Osteoblast (primary cell): Measurements from ENCODE around the gene XYLT1. TPM values are rescaled to one million over a fixed set of nuclear protein-coding genes. Genes with fewer than 3 reads are reported as not detected.

Experiments used
- DNase-seq: peaks from one replicate; pipeline ENCODE4 v3.0.0; 2011; ENCODE audit warnings: low spot score, mixed read lengths; ENCODE audit not compliant: insufficient read length; ENCODE audit errors: missing footprints
- H2AFZ ChIP-seq: 2 replicates; pipeline ENCODE4 v1.6.0; 2011; ENCODE audit warnings: mild to moderate bottlenecking, low read length
- H3K27ac ChIP-seq: 2 replicates; pipeline ENCODE4 v1.5.1; 2011; ENCODE audit warnings: mild to moderate bottlenecking, low read depth, low read length, moderate library complexity
- H3K27me3 ChIP-seq: 2 replicates; pipeline ENCODE4 v1.6.0; 2012; ENCODE audit warnings: mild to moderate bottlenecking, control low read depth, inconsistent platforms, low read length, moderate library complexity; ENCODE audit not compliant: insufficient read depth
- H3K36me3 ChIP-seq: 2 replicates; pipeline ENCODE4 v1.5.1; 2011; ENCODE audit warnings: mild to moderate bottlenecking, low read length, control low read depth, moderate library complexity; ENCODE audit not compliant: insufficient read depth
- H3K4me1 ChIP-seq: 2 replicates; pipeline ENCODE4 v1.5.1; 2011; ENCODE audit warnings: mild to moderate bottlenecking, low read length, control low read depth, moderate library complexity; ENCODE audit not compliant: insufficient read depth
- H3K4me2 ChIP-seq: 2 replicates; pipeline ENCODE4 v1.6.0; 2011; ENCODE audit warnings: mild to moderate bottlenecking, low read length; ENCODE audit not compliant: insufficient read depth
- H3K4me3 ChIP-seq: fragments of 200-600 bp; sonication (generic); 3 replicates; pipeline ENCODE4 v1.5.1; 2012; ENCODE audit warnings: mild to moderate bottlenecking, low read length, inconsistent platforms; ENCODE audit not compliant: insufficient read depth
- H3K79me2 ChIP-seq: 2 replicates; pipeline ENCODE4 v1.6.0; 2012; ENCODE audit warnings: mild to moderate bottlenecking, low read length, control low read depth, inconsistent platforms; ENCODE audit not compliant: insufficient read depth
- H3K9me3 ChIP-seq: 2 replicates; pipeline ENCODE4 v1.5.1; 2011; ENCODE audit warnings: low read depth, low read length, control low read depth
- H4K20me1 ChIP-seq: 2 replicates; pipeline ENCODE4 v1.6.0; 2012; ENCODE audit warnings: mild to moderate bottlenecking, low read length, control low read depth; ENCODE audit not compliant: insufficient read depth
- CTCF ChIP-seq: IDR thresholded peaks from 2 replicates; pipeline ENCODE4 v1.5.1; 2011; ENCODE audit warnings: mild to moderate bottlenecking, low read depth, low read length, moderate library complexity; ENCODE audit errors: extremely low read depth
- total RNA-seq: library from RNA; depleted of rRNA; stranded (reverse); fragments of >200 nt; gene quantifications from 2 replicates; pipeline ENCODE4 v1.2.3, GENCODE V29; 2012

Gene XYLT1
- total RNA-seq, 1 donor, result 43.4 TPM

- no peak for DNase-seq
- H3K4me3 ChIP-seq, result no peak overlapping the region
- H3K27ac ChIP-seq, result no peak overlapping the region
- H4K20me1 ChIP-seq, result peaks cover 42% of the 10 kb centered on the region
- no peak for TF ChIP-seq CTCF
- no peaks in the 10 kb centered on the region for H3K36me3 ChIP-seq
- no peaks in the 10 kb centered on the region for H3K9me3 ChIP-seq
- peaks cover 18% of the 10 kb centered on the region for H3K79me2 ChIP-seq
- no peak overlapping the region for H2AFZ ChIP-seq
- peaks cover 14% of the 10 kb centered on the region for H3K4me1 ChIP-seq
- H3K4me2 ChIP-seq, result no peak overlapping the region
- H3K27me3 ChIP-seq, result no peaks in the 10 kb centered on the region
Measured at GRCh38 chr16:17381784-17382183, 89.0 kb downstream of the XYLT1 start.

GRCh38 chr16:17380613-17381012 is 90.1 kb downstream of the XYLT1 start:
- Histone ChIP-seq H3K9me3 (no peaks in the 10 kb centered on the region), H3K27me3 (no peaks in the 10 kb centered on the region), H4K20me1 (peaks cover 48% of the 10 kb centered on the region), H2AFZ (no peak overlapping the region), H3K4me3 (no peak overlapping the region), H3K79me2 (peaks cover 23% of the 10 kb centered on the region), H3K36me3 (no peaks in the 10 kb centered on the region), H3K4me2 (no peak overlapping the region), H3K4me1 (peaks cover 14% of the 10 kb centered on the region), H3K27ac (no peak overlapping the region)
- DNase-seq, result no peak
- no peak for TF ChIP-seq CTCF

GRCh38 chr16:17379121-17379571 is 91.6 kb downstream of the XYLT1 start:
- DNase-seq, result no peak
- H3K4me1 ChIP-seq, result peaks cover 14% of the 10 kb centered on the region
- H3K36me3 ChIP-seq, result no peaks in the 10 kb centered on the region
- no peak overlapping the region for H2AFZ ChIP-seq
- peaks cover 50% of the 10 kb centered on the region for H4K20me1 ChIP-seq
- H3K4me3 ChIP-seq, result no peak overlapping the region
- H3K27me3 ChIP-seq, result no peaks in the 10 kb centered on the region
- peak overlapping the region; percentile 37 for H3K4me2 ChIP-seq
- TF ChIP-seq CTCF, result no peak
- peaks cover 30% of the 10 kb centered on the region for H3K79me2 ChIP-seq
- no peaks in the 10 kb centered on the region for H3K9me3 ChIP-seq
- no peak overlapping the region for H3K27ac ChIP-seq

GRCh38 chr16:17377360-17378324 is 93.1 kb downstream of the XYLT1 start:
- Histone ChIP-seq H3K4me2 (no peak overlapping the region), H2AFZ (no peak overlapping the region), H3K36me3 (no peaks in the 10 kb centered on the region), H3K4me3 (no peak overlapping the region), H3K4me1 (peaks cover 14% of the 10 kb centered on the region), H3K27me3 (no peaks in the 10 kb centered on the region), H3K27ac (no peak overlapping the region), H3K9me3 (no peaks in the 10 kb centered on the region), H3K79me2 (peaks cover 29% of the 10 kb centered on the region), H4K20me1 (peaks cover 53% of the 10 kb centered on the region)
- TF ChIP-seq CTCF, result no peak
- peak; percentile 81 for DNase-seq
